Endodermal cell (in vitro differentiated cells): ENCODE results near the gene ZKSCAN3. TPM values are rescaled to one million over a fixed set of nuclear protein-coding genes. Genes with fewer than 3 reads are reported as not detected.

ENCODE experiments used
- DNase-seq: peaks from one replicate; pipeline ENCODE4 v3.0.0-alpha.2; 2017
- H3K27ac ChIP-seq: 2 replicates; pipeline ENCODE4 v1.5.1; 2013; ENCODE audit warnings: mild to moderate bottlenecking, low read depth, low read length, moderate library complexity
- H3K27me3 ChIP-seq: 2 replicates; pipeline ENCODE4 v1.6.1; 2013; ENCODE audit warnings: mild to moderate bottlenecking, low read length, moderate library complexity; ENCODE audit not compliant: insufficient read depth, control insufficient read depth, poor library complexity, severe bottlenecking
- H3K36me3 ChIP-seq: 2 replicates; pipeline ENCODE4 v1.7.0; 2013; ENCODE audit warnings: mild to moderate bottlenecking, low read length, moderate library complexity; ENCODE audit not compliant: control insufficient read depth, insufficient read depth
- H3K4me1 ChIP-seq: one replicate; pipeline ENCODE4 v1.7.0; 2013; ENCODE audit warnings: low read length; ENCODE audit not compliant: control insufficient read depth, insufficient read depth
- H3K4me3 ChIP-seq: 2 replicates; pipeline ENCODE4 v1.5.1; 2013; ENCODE audit warnings: mild to moderate bottlenecking, low read length, moderate library complexity
- H3K9ac ChIP-seq: 2 replicates; pipeline ENCODE4 v1.6.1; 2013; ENCODE audit warnings: mild to moderate bottlenecking, low read length, moderate library complexity; ENCODE audit not compliant: poor library complexity, severe bottlenecking; ENCODE audit errors: extremely low read depth
- H3K9me3 ChIP-seq: 2 replicates; pipeline ENCODE4 v1.6.1; 2013; ENCODE audit warnings: mild to moderate bottlenecking, low read length, moderate library complexity; ENCODE audit not compliant: control insufficient read depth
- H3K27ac Mint-ChIP-seq: 2 replicates; pipeline ENCODE4 v1.8.0; 2020; ENCODE audit warnings: mixed read lengths
- H3K27me3 Mint-ChIP-seq: 2 replicates; pipeline ENCODE4 v1.8.0; 2021; ENCODE audit warnings: mild to moderate bottlenecking, mixed read lengths; ENCODE audit not compliant: insufficient read depth
- H3K36me3 Mint-ChIP-seq: 2 replicates; pipeline ENCODE4 v1.8.0; 2020; ENCODE audit warnings: low read depth, mixed read lengths
- H3K4me1 Mint-ChIP-seq: 2 replicates; pipeline ENCODE4 v1.8.0; 2020; ENCODE audit warnings: mixed read lengths
- H3K4me3 Mint-ChIP-seq: 2 replicates; pipeline ENCODE4 v1.8.0; 2020; ENCODE audit warnings: mild to moderate bottlenecking, moderate library complexity, mixed read lengths
- H3K9me3 Mint-ChIP-seq: 2 replicates; pipeline ENCODE4 v1.8.0; 2020; ENCODE audit warnings: mild to moderate bottlenecking, mixed read lengths
- CTCF ChIP-seq: fragments of 200-600 bp; sonication (generic); conservative IDR thresholded peaks from 2 replicates; pipeline ENCODE4 v1.5.0; 2021; ENCODE audit warnings: antibody characterized with exemption, mild to moderate bottlenecking
- WGBS, 2 experiments: methylation state at CpG; one replicate each; pipeline versions ENCODE4 v1.1.5 to v1.1.7; 2013; ENCODE audit warnings: missing lambda C conversion rate in 2 of 2, mixed read lengths in 1 of 2; ENCODE audit not compliant: insufficient coverage in 1 of 2, insufficient read length in 1 of 2; 5-methylcytosine and 5-hydroxymethylcytosine counted together
- total RNA-seq, 2 donors: library from RNA; stranded (reverse); fragmentation: NEBNext Ultra II Directional in 1 of 2; extraction: Animal tissue kit (Norgen Biotek cat#: 25700) in 1 of 2; gene quantifications; 2 replicates in 1 of 2; 3 replicates in 1 of 2; pipeline ENCODE4 v1.2.1, GENCODE V29; 2021

The ZKSCAN3 gene
- total RNA-seq, 2 donors from 2014 or later, result 10.1 to 11.4 TPM

GRCh38 chr6:28336284-28337120, 13.2 kb upstream of the ZKSCAN3 start:
- no peaks in the 10 kb centered on the region for H3K36me3 Mint-ChIP-seq
- Histone ChIP-seq H3K9me3 (no peaks in the 10 kb centered on the region), H3K36me3 (no peaks in the 10 kb centered on the region), H3K4me3 (peak overlapping the region; percentile 95), H3K27ac (peak overlapping the region; percentile 100), H3K9ac (peak overlapping the region; percentile 97), H3K4me1 (no peaks in the 10 kb centered on the region), H3K27me3 (no peaks in the 10 kb centered on the region)
- TF ChIP-seq CTCF, result no peak
- H3K27me3 Mint-ChIP-seq, result peaks cover 9% of the 10 kb centered on the region
- no peak for DNase-seq
- no peaks in the 10 kb centered on the region for H3K9me3 Mint-ChIP-seq
- WGBS, 2 experiments, result 18 to 20% methylated on average over 14 to 24 of the region's 24 CpGs
- no peak overlapping the region for H3K4me3 Mint-ChIP-seq
- no peak overlapping the region for H3K27ac Mint-ChIP-seq
- peaks cover 4% of the 10 kb centered on the region for H3K4me1 Mint-ChIP-seq

- Mint-ChIP-seq H3K9me3 (no peaks in the 10 kb centered on the region), H3K4me1 (peaks cover 4% of the 10 kb centered on the region), H3K27me3 (peaks cover 10% of the 10 kb centered on the region), H3K4me3 (no peak overlapping the region), H3K36me3 (no peaks in the 10 kb centered on the region), H3K27ac (no peak overlapping the region)
- no peak for TF ChIP-seq CTCF
- Histone ChIP-seq H3K27me3 (no peaks in the 10 kb centered on the region), H3K9me3 (no peaks in the 10 kb centered on the region), H3K4me3 (peak overlapping the region; percentile 95), H3K9ac (peak overlapping the region; percentile 97), H3K27ac (no peak overlapping the region), H3K4me1 (no peaks in the 10 kb centered on the region), H3K36me3 (no peaks in the 10 kb centered on the region)
- no peak for DNase-seq
Measured at GRCh38 chr6:28337121-28337520, 12.6 kb upstream of the ZKSCAN3 start.

GRCh38 chr6:28340310-28341095, 9.2 kb upstream of the ZKSCAN3 start:
- H3K4me1 ChIP-seq, result no peaks in the 10 kb centered on the region
- no peaks in the 10 kb centered on the region for H3K9me3 Mint-ChIP-seq

More at GRCh38 chr6:28340310-28341095, 9.2 kb upstream of the ZKSCAN3 start:
- Histone ChIP-seq H3K36me3 (no peaks in the 10 kb centered on the region), H3K27me3 (peaks cover 17% of the 10 kb centered on the region), H3K27ac (no peak overlapping the region), H3K9me3 (no peaks in the 10 kb centered on the region), H3K4me3 (no peak overlapping the region), H3K9ac (no peak overlapping the region)
- no peak for DNase-seq
- Mint-ChIP-seq H3K4me3 (no peak overlapping the region), H3K4me1 (no peaks in the 10 kb centered on the region), H3K27me3 (peaks cover 29% of the 10 kb centered on the region), H3K27ac (no peak overlapping the region), H3K36me3 (no peaks in the 10 kb centered on the region)
- no peak for TF ChIP-seq CTCF
- WGBS, 2 experiments, result 91 to 100% methylated on average over 1 of the region's 1 CpG
